GM18951 (cell line): Measurements from ENCODE around the gene FGF16.
"Not testable (repeated sequence)": the region's sequence is repeated elsewhere in the genome, so short reads cannot be mapped to it uniquely, and the experiment has no call there.

Source experiments
- POLR2A ChIP-seq: IDR thresholded peaks from 4 replicates; pipeline ENCODE4 v1.6.1; 2011; ENCODE audit warnings: mild to moderate bottlenecking; ENCODE audit not compliant: insufficient read length, insufficient read depth; ENCODE audit errors: extremely low read depth
- in situ Hi-C: fragments of 300-500 bp; cut with MboI; formaldehyde crosslinking; loops from one replicate; pipeline ENCODE4 v1.12.0; 2022; ENCODE audit warnings: low sequenced_read_pairs, mixed read lengths, inconsistent platforms; ENCODE audit not compliant: unreplicated experiment

FGF16 gene

DNA sequence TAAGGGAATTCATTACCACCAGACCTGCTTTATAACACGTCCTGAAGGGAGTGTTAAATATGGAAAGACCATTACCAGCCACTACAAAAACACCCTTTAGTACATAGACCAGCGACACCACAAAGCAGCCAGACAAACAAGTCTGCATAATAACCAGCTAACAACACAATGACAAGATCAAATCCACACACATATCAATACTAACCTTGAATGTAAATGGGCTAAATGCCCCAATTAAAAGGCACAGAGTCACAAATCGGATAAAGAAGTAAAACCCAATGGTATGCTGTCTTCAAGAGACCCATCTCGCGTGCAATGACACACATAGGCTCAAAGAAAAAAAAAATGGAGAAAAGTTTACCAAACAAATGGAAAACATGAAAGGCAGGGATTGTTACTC lies 36.9 kb downstream of the FGF16 start:
- in situ Hi-C loops, result no loop called here
- no peak for TF ChIP-seq POLR2A

DNA sequence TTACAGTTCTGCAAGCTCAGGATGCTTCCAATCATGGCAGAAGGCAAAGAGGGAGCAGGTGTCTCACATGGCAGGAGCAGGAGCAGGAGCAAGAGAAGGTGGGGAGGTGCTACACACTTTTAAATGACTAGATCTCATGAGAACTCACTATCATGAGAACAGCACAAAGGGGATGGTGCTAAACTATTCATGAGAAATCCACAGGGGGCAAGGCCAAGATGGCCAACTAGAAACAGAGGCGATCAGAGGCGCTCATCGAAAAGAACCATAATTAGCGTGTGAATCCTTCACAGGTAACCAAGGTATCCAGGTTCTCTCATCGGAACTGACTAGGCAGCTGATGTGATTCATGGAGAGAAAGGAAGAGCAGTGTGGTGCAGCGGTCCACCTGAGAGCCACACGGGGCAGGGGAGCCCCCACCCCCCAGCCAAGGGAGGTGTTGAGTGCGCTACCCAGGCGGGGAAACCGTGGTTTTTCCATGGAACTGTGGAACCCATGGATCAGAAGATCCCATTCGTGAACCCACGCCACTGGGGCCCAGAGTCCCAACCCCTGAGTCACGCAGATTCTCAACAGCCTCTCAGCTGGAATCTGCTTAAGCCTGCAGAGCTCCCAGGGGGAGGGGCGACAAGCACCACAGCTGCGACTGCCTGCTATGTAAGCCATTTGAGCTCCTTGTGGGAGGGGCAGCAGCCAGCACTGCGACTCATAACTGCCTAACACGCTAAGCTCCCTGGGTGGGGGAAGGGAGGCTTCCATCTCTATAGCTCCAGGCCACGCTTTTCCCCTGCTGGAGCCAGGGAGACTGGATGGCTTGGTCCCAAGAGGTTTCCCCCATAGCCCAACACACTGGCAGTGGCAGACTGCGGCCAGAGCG lies 46.7 kb downstream of the FGF16 start:
- in situ Hi-C loops, result no loop called here
- no peak for TF ChIP-seq POLR2A

DNA sequence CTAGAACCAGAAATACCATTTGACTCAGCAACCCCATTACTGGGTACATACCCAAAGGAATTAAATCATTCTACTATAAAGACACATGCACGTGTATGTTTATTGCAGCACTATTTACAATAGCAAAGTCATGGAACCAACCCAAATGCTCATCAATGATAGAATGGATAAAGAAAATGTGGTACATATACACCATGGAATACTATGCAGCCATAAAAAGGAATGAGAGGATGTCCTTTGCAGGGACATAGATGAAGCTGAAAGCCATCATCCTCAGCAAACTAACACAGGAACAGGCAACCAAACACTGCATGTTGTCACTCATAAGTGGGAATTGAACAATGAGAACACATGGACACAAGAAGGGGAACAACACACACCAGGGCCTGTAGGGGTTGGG lies 53.0 kb downstream of the FGF16 start:
- in situ Hi-C loops, result not testable (repeated sequence)

DNA sequence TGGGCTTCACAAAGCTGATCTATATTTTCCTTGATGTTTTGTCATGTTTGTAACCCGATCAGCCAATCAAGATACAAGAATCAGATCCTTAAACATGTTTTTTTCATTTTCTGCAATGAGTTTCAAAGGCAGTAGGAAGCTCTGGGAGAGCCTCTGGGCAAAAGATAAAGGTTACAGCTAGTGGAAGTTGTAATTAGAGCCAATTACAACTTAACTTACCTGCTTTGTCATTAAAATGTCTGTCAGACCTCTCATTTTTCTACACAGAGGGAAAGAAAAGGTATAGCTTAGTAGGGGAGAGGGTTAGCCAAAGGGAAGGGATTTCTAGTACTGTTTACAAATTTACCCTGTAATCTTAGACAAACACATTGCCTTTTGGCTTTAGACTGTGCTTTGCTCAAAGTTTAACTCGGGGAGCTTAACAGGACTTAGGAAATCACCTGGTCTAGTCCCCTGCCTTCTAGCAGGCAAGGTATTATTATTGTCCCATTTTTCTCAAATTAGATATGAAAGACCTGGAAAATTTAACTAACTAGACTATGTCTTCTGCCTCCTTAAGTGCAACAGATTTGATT lies 55.8 kb downstream of the FGF16 start:
- in situ Hi-C loops, result no loop called here

DNA sequence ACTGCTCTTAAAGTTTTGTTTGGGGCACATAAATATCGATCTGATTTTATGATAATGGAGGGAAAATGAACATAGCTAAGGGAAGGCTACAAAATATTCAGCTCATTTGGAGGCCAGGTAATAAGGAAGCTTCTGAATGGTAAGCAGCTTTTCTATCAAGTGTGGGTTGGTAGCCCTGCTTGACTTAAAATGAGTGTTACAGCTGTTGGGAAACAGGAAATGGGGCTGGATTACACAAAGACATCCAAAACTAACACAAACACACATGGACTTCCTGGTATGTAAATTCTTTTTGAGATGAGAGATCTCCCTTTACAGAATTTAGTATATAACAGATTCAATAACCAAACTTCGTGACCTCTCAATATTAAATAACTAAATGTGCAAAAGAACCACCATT lies 58.0 kb downstream of the FGF16 start:
- TF ChIP-seq POLR2A, result no peak
- in situ Hi-C loops, result no loop called here

More for the DNA sequence above, 55.8 kb downstream of the FGF16 start:
- no peak for TF ChIP-seq POLR2A
